ENCODE measurements around the gene ZBTB4.
"Not testable (repeated sequence)": the region's sequence is repeated elsewhere in the genome, so short reads cannot be mapped to it uniquely, and the experiment has no call there.

ZBTB4 gene

GRCh38 chr17:7483255-7484066, 4.0 kb upstream of the ZBTB4 start:
- TF ChIP-seq, protein P1, sequence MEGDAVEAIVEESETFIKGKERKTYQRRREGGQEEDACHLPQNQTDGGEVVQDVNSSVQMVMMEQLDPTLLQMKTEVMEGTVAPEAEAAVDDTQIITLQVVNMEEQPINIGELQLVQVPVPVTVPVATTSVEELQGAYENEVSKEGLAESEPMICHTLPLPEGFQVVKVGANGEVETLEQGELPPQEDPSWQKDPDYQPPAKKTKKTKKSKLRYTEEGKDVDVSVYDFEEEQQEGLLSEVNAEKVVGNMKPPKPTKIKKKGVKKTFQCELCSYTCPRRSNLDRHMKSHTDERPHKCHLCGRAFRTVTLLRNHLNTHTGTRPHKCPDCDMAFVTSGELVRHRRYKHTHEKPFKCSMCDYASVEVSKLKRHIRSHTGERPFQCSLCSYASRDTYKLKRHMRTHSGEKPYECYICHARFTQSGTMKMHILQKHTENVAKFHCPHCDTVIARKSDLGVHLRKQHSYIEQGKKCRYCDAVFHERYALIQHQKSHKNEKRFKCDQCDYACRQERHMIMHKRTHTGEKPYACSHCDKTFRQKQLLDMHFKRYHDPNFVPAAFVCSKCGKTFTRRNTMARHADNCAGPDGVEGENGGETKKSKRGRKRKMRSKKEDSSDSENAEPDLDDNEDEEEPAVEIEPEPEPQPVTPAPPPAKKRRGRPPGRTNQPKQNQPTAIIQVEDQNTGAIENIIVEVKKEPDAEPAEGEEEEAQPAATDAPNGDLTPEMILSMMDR (IDR thresholded peaks at IDR 0.05; ENCODE audit: borderline replicate concordance, insufficient read depth, low read depth, low read length) = no peak
- H3K4me3 ChIP-seq (ENCODE audit: low read depth, low read length) = peak overlapping the region; percentile 74

DNA sequence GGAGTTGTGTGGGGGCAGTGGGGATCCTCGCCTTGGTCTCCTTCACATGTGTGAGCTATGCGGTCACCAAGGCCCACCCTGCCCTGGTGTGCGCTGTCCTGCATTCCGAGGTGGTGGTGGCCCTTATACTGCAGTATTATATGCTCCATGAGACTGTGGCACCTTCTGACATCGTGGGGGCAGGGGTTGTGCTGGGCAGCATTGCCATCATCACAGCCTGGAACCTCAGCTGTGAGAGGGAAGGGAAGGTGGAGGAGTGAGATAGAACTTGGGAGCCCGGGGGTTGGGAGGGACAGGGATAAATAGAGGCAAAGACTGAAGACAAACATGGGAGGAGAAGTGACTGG, 3.3 kb upstream of the ZBTB4 start:
- H3K4me3 ChIP-seq (ENCODE audit: low read depth, low read length) = peak overlapping the region; percentile 74

GRCh38 chr17:7481842-7482741, 2.7 kb upstream of the ZBTB4 start:
- not testable (repeated sequence) for H3K4me3 ChIP-seq (ENCODE audit: low read depth, low read length)

DNA sequence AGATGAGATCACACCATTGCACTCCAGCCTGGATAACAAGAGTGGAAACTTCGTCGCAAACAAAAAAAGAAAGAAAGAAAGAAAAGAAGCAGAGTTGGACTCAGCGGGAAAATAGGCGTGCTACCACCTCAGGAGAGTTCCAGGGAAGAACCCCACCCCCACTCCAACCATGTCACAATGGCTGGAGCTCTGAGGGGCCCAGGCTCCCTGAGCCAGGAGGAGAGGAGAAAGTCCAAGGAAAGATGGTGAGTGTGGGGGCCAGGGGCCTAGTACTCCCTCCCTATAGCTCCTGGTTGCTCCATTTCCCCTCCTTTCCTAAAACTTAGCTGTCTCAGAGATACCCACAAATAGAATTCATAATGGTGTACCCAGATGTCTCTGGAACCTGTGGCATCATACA, 1.8 kb upstream of the ZBTB4 start, which contains the start of gene SLC35G6:
Gene SLC35G6, plus strand, starts transcription at position 172 of the 400 bp plus-strand sequence. Its CDS starts 71 bp downstream, at position 243.
- not testable (repeated sequence) for H3K4me3 ChIP-seq (ENCODE audit: low read depth, low read length)

- TF ChIP-seq, protein P1 (IDR thresholded peaks at IDR 0.05; ENCODE audit: borderline replicate concordance, insufficient read depth, low read depth, low read length) = no peak
These were observed 606 bp upstream of the ZBTB4 start for GRCh38 chr17:7480089-7480384.

DNA sequence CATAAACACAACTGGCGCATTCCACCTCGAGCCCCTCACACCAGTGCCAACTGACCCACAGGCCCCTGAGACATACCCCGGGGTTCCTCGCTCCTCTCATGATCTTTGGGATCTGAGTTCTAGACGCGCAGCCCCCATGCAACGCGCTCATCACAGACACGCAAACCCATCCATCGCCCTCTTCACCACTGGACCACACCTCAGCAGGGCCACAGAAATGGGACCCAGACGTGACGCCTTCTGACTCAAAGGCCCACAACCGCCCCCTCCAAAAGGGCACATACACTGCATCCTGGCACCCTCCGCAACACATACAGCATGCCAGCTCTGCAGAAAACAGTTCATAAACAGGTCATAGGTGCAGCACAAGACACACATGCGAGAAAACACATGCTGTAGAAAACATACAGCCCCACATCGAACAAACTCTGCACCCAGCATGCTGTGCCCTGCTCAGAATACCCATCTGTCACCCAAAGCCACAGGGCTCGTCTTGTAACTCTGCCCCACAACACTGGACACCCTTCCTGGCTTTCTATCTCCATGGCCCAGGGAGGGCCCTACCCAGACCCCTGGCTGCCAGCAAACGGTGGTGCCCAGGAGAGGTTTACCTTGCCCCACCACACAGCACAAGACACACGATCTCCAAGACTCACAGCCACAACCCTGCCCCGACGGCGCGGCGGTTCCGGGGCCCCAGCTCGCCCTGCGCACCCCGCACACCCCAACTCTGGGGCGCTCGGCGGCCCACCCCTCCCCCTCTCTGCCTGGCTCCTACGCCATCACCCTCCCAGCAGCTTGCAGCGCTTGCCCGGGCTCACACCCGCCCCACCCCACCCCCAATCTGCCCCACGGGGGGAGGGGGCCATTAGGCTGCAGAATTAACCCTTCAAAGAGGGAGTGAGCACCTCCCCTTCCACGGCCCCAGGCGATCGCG, 887 bp downstream of the ZBTB4 start:
- TF ChIP-seq, protein P1 (IDR thresholded peaks at IDR 0.05; ENCODE audit: borderline replicate concordance, insufficient read depth, low read depth, low read length) = no peak
- peak overlapping the region; percentile 80 for H3K4me3 ChIP-seq (ENCODE audit: low read depth, low read length)

More at GRCh38 chr17:7480089-7480384, 606 bp upstream of the ZBTB4 start:
- H3K4me3 ChIP-seq (ENCODE audit: low read depth, low read length) = peak overlapping the region; percentile 80

DNA sequence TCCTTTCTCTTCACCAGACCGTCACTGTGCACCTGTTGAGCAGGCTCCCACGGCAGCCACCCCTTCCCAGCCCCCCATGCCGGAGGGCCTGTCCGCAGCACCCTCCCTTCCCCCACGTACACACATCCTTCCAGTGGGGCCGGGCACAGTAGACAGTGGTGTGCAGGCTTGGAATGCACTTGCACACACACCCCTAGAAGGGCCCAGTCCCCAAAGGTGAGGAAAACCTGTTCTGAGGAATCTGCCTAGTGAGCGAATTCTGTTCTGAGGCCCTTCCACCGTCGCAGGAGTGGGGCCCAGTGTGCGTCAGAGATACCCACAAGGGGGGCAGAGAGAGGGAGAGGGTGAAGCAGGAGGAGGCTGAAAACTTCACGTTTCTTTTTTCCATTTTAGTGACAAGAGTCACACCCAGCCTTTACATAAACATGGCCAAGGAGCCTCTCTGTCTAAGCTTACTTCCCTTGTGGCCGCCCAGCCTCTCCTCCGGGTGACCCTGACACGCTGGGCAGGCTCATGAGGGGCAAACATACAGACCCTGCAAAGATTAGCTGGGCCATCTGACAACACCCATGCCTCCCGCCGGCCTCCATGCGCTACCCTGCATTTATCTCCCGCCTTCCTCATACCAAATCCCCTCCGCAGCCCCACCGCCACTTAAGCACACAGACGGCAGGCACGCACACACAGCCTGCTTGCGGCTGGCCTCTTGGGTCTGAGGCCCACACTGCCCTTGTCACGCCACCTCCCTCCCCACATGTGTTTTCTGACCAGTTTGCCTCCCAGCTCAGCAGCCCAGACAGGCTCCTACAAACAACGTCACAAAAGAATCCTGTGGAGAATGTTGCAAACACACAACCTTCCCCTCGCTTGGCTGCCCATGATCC, 1.8 kb downstream of the ZBTB4 start:
- TF ChIP-seq, protein P1 (IDR thresholded peaks at IDR 0.05; ENCODE audit: borderline replicate concordance, insufficient read depth, low read depth, low read length) = no peak
- no peak overlapping the region for H3K4me3 ChIP-seq (ENCODE audit: low read depth, low read length)

Data from GM12875 (cell line).